CD4-positive, CD25-positive, alpha-beta regulatory T cell (primary cell): ENCODE data around the gene IRF3. TPM values are rescaled to one million over a fixed set of nuclear protein-coding genes. Genes with fewer than 3 reads are reported as not detected.

Source experiments
- ATAC-seq, 2 donors: fragments of 150-1000 bp; cut with Tn5 transposase; one replicate each; pipeline ENCODE4 v1.10.0; 2021; ENCODE audit warnings: low read depth in 2 of 2, moderate number of reproducible peaks in 2 of 2, moderate library complexity in 1 of 2
- DNase-seq, 3 donors: peaks; one replicate each; pipeline versions ENCODE4 v3.0.0 to v3.0.0-alpha.2; 2012 to 2022; ENCODE audit warnings: mixed read lengths in 1 of 3
- H3K27ac ChIP-seq: one replicate; pipeline ENCODE4 v1.7.0; 2013; ENCODE audit warnings: mild to moderate bottlenecking, low read length; ENCODE audit not compliant: insufficient read depth, poor library complexity, severe bottlenecking
- H3K27me3 ChIP-seq: one replicate; pipeline ENCODE4 v1.7.0; 2013; ENCODE audit warnings: low read length; ENCODE audit not compliant: control insufficient read depth, insufficient read depth
- H3K36me3 ChIP-seq: one replicate; pipeline ENCODE4 v1.7.0; 2013; ENCODE audit warnings: mild to moderate bottlenecking, low read length, moderate library complexity; ENCODE audit not compliant: control insufficient read depth, insufficient read depth
- H3K4me1 ChIP-seq: 2 replicates; pipeline ENCODE4 v1.7.0; 2013; ENCODE audit warnings: mild to moderate bottlenecking, low read length; ENCODE audit not compliant: insufficient read depth, control insufficient read depth, poor library complexity, severe bottlenecking
- H3K4me3 ChIP-seq: one replicate; pipeline ENCODE4 v1.7.0; 2013; ENCODE audit warnings: low read depth, mild to moderate bottlenecking, low read length, moderate library complexity
- H3K9me3 ChIP-seq, 2 experiments: 1 replicate in 1 of 2; 2 replicates in 1 of 2; pipeline ENCODE4 v1.7.0; 2013; ENCODE audit warnings: low read length in 2 of 2, mild to moderate bottlenecking in 1 of 2, moderate library complexity in 1 of 2; ENCODE audit not compliant: control insufficient read depth in 2 of 2
- H3K27ac Mint-ChIP-seq, 3 donors: one replicate each; pipeline ENCODE4 v1.8.0; 2020 to 2022; ENCODE audit warnings: mild to moderate bottlenecking in 3 of 3, mixed read lengths in 3 of 3, moderate library complexity in 2 of 3
- H3K27me3 Mint-ChIP-seq: one replicate; pipeline ENCODE4 v1.8.0; 2022; ENCODE audit warnings: mild to moderate bottlenecking, mixed read lengths
- H3K36me3 Mint-ChIP-seq: one replicate; pipeline ENCODE4 v1.8.0; 2020; ENCODE audit warnings: mixed read lengths
- H3K4me1 Mint-ChIP-seq, 4 donors: one replicate each; pipeline ENCODE4 v1.8.0; 2020 to 2022; ENCODE audit warnings: mixed read lengths in 4 of 4, mild to moderate bottlenecking in 1 of 4
- H3K4me3 Mint-ChIP-seq, 4 donors: one replicate each; pipeline ENCODE4 v1.8.0; 2020 to 2022; ENCODE audit warnings: mild to moderate bottlenecking in 4 of 4, mixed read lengths in 4 of 4, moderate library complexity in 3 of 4
- H3K9me3 Mint-ChIP-seq, 7 donors: one replicate each; pipeline ENCODE4 v1.8.0; 2020 to 2022; ENCODE audit warnings: mixed read lengths in 7 of 7, mild to moderate bottlenecking in 3 of 7, moderate library complexity in 2 of 7
- polyA plus RNA-seq, 4 donors: library from polyadenylated mRNA; unstranded; fragments of 300-500 nt; fragmentation: Illumina TruSeq; gene quantifications; one replicate each; pipeline ENCODE4 v1.2.3, GENCODE V29; 2021
- total RNA-seq: library from RNA; stranded (reverse); gene quantifications from one replicate; pipeline ENCODE4 v1.2.3, GENCODE V29; 2022

IRF3 gene
- total and polyA plus RNA-seq, 5 donors from 2014 or later = 76.4 to 235 (median 99.4) TPM

- Histone ChIP-seq H3K27me3 (no peaks in the 10 kb centered on the region), H3K4me1 (peaks cover 24% of the 10 kb centered on the region), H3K27ac (no peak overlapping the region), H3K4me3 (no peak overlapping the region), H3K36me3 (peaks cover 36% of the 10 kb centered on the region), H3K9me3 (no peaks in the 10 kb centered on the region)
- Mint-ChIP-seq H3K27me3 (peaks cover 3% of the 10 kb centered on the region), H3K36me3 (peaks cover 16% of the 10 kb centered on the region), H3K4me3 (no peak overlapping the region), H3K9me3 (no peaks in the 10 kb centered on the region), H3K27ac (peak overlapping the region in 1 of 3 donors; percentile 41), H3K4me1 (peaks cover 8 to 44% (median 26%) of the 10 kb centered on the region in 4 donors)
- ATAC-seq = no peak
- DNase-seq = no peak
Measured at GRCh38 chr19:49646586-49646985, 19.1 kb downstream of the IRF3 start.

DNA sequence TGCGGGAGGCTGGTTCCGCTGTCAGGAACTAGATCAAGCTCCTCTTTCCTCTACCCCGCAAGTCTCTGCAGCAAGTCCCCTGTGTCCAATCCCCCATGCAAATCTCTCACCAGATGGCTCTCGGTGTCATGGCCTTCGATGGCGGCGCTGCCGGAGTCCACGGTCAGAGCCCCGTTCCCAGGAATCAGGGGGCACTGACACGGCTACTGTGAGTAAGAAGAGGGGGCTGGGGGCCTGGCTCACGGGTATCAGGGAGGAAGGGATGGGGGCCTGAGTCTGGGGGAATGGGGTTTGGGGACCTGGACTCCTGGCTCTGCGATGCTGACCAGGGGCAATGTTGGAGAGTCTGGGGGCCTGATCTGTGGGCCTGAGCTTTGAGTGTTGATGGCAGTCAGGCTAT lies 19.7 kb downstream of the IRF3 start:
- ATAC-seq (no peak), DNase-seq (no peak)
- no peaks in the 10 kb centered on the region for H3K9me3 ChIP-seq
- H3K27ac ChIP-seq = no peak overlapping the region
- H3K27me3 ChIP-seq = no peaks in the 10 kb centered on the region
- H3K36me3 Mint-ChIP-seq = peaks cover 16% of the 10 kb centered on the region
- peaks cover 30% of the 10 kb centered on the region for H3K4me1 ChIP-seq
- H3K27me3 Mint-ChIP-seq = peaks cover 4% of the 10 kb centered on the region
- peaks cover 8 to 49% (median 29%) of the 10 kb centered on the region in 4 donors for H3K4me1 Mint-ChIP-seq
- peaks cover 34% of the 10 kb centered on the region for H3K36me3 ChIP-seq
- no peaks in the 10 kb centered on the region for H3K9me3 Mint-ChIP-seq
- no peak overlapping the region for H3K27ac Mint-ChIP-seq
- peak overlapping the region in 2 of 4 donors; percentile 3 to 43 for H3K4me3 Mint-ChIP-seq
- no peak overlapping the region for H3K4me3 ChIP-seq

DNA sequence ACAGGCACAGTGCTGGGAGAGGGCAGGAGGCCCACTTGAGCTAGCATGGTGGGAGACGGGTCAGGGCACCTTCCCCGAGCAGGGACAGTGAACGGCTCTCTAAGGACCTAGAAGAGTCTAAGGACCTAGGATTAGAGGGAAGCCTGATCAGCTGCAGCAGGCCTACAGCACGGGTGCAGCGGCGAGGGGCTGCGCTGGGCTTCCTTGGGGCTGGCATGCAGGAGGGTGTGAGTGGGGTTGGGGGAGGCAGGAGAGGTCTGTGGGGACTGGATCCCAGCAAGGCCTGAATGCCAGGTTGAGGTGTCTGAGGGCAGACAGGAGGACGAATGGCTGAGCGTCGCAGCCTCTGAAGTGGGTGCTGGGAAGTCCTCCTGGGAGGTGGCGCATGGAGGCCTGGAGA lies 20.1 kb downstream of the IRF3 start:
- no peak overlapping the region for H3K4me3 ChIP-seq
- Mint-ChIP-seq H3K4me3 (peak overlapping the region in 2 of 4 donors; percentile 3 to 43), H3K27me3 (peaks cover 4% of the 10 kb centered on the region), H3K4me1 (peaks cover 8 to 53% (median 31%) of the 10 kb centered on the region in 4 donors), H3K27ac (peak overlapping the region in 1 of 3 donors; percentile 51), H3K9me3 (no peaks in the 10 kb centered on the region), H3K36me3 (peaks cover 16% of the 10 kb centered on the region)
- ATAC-seq (no peak), DNase-seq (no peak)
- H3K9me3 ChIP-seq = no peaks in the 10 kb centered on the region
- no peak overlapping the region for H3K27ac ChIP-seq
- peaks cover 33% of the 10 kb centered on the region for H3K36me3 ChIP-seq
- H3K4me1 ChIP-seq = peaks cover 34% of the 10 kb centered on the region
- no peaks in the 10 kb centered on the region for H3K27me3 ChIP-seq

GRCh38 chr19:49643466-49643865 lies 22.2 kb downstream of the IRF3 start:
- DNase-seq = peak in 1 of 3 donors; percentile 55

GRCh38 chr19:49642492-49643035 lies 23.1 kb downstream of the IRF3 start:
- ATAC-seq (no peak), DNase-seq (no peak)
- H3K27me3 ChIP-seq = no peaks in the 10 kb centered on the region
- Mint-ChIP-seq H3K27ac (peak overlapping the region; percentile 97 to 98 (median 97)), H3K27me3 (peaks cover 4% of the 10 kb centered on the region), H3K4me1 (peaks cover 8 to 74% (median 37%) of the 10 kb centered on the region in 4 donors), H3K9me3 (no peaks in the 10 kb centered on the region), H3K4me3 (peak overlapping the region; percentile 83 to 95 (median 93)), H3K36me3 (peaks cover 9% of the 10 kb centered on the region)
- H3K4me3 ChIP-seq = peak overlapping the region; percentile 90
- peaks cover 15% of the 10 kb centered on the region for H3K36me3 ChIP-seq
- no peaks in the 10 kb centered on the region for H3K9me3 ChIP-seq
- peaks cover 54% of the 10 kb centered on the region for H3K4me1 ChIP-seq
- H3K27ac ChIP-seq = peak overlapping the region; percentile 93

More at GRCh38 chr19:49643466-49643865, 22.2 kb downstream of the IRF3 start:
- H3K36me3 Mint-ChIP-seq = peaks cover 9% of the 10 kb centered on the region
- no peaks in the 10 kb centered on the region for H3K9me3 Mint-ChIP-seq
- Histone ChIP-seq H3K4me3 (peak overlapping the region; percentile 90), H3K27ac (peak overlapping the region; percentile 93), H3K36me3 (peaks cover 20% of the 10 kb centered on the region), H3K27me3 (no peaks in the 10 kb centered on the region), H3K4me1 (peaks cover 45% of the 10 kb centered on the region), H3K9me3 (no peaks in the 10 kb centered on the region)
- no peak for ATAC-seq
- H3K4me3 Mint-ChIP-seq = peak overlapping the region; percentile 43 to 94 (median 88)
- peaks cover 8 to 67% (median 33%) of the 10 kb centered on the region in 4 donors for H3K4me1 Mint-ChIP-seq
- H3K27me3 Mint-ChIP-seq = peaks cover 4% of the 10 kb centered on the region
- peak overlapping the region; percentile 65 to 98 (median 97) for H3K27ac Mint-ChIP-seq

DNA sequence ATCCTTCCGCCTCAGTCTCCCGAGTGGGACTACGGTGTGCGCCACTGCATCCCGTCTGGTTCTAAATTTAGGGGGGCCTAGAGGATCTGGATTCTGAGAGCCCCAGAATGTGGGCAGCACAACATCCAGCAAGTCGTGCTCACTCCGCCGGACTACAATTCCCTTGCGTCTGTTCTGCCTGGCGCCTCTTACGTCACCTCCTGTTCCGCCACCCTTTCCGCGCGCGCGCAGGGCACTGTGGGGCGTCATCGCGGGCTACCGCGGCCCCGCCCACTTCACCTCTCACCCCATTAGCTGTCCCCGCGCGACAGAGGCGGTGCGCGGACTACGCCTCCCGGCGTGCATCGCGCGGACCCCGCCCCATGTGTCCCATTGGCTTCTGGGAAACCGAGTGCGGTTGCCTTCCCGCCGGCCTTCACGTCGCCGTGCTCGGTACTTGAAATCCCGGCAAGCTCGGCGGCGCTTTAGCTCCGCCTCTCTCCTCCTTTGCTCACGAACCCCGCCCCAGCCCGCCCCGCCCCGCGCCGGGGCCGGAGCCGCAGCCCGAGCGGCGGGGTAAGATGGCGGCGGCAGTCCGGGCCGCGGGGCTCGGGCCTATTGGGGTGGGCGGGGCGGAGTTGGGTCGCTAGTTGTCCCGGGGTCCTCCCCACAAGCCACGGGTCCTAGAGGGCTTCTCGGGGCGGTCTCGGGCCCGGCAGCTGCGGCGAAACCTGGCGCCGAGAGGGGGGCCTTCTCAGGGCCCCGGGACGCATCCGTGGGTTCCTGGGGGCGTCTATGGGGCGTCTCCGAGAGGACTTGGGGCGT lies 23.8 kb downstream of the IRF3 start, which contains the start of gene SCAF1:
SCAF1 (plus strand) TSS at position 522 of the 804 bp plus-strand sequence. CDS start 2,818 bp downstream, outside the sequence.
- no peaks in the 10 kb centered on the region for H3K27me3 ChIP-seq
- ATAC-seq = peak; percentile 72 to 73
- no peaks in the 10 kb centered on the region for H3K9me3 Mint-ChIP-seq
- peak within 1 kb of the TSS; percentile 93 for H3K27ac ChIP-seq
- H3K4me3 Mint-ChIP-seq = peak within 1 kb of the TSS; percentile 83 to 95 (median 93)
- peaks cover 9% of the 10 kb centered on the region for H3K36me3 ChIP-seq
- H3K27me3 Mint-ChIP-seq = peaks cover 4% of the 10 kb centered on the region
- peak within 1 kb of the TSS; percentile 90 for H3K4me3 ChIP-seq
- H3K4me1 ChIP-seq = peaks cover 55% of the 10 kb centered on the region
- peaks cover 4% of the 10 kb centered on the region for H3K36me3 Mint-ChIP-seq
- DNase-seq = peak; percentile 98 to 100 (median 100)
- peak within 1 kb of the TSS; percentile 97 to 98 (median 98) for H3K27ac Mint-ChIP-seq
- no peaks in the 10 kb centered on the region for H3K9me3 ChIP-seq
- peaks cover 8 to 72% (median 37%) of the 10 kb centered on the region in 4 donors for H3K4me1 Mint-ChIP-seq

GRCh38 chr19:49640113-49640898 lies 25.4 kb downstream of the IRF3 start, which contains the start of gene RRAS:
TSS of gene RRAS (minus strand) at chr19:49640143. CDS start at chr19:49640098, 45 bp downstream.
- Histone ChIP-seq H3K9me3 (no peaks in the 10 kb centered on the region), H3K4me3 (peak within 1 kb of the TSS; percentile 80), H3K36me3 (no peaks in the 10 kb centered on the region), H3K27me3 (no peaks in the 10 kb centered on the region), H3K27ac (peak within 1 kb of the TSS; percentile 93), H3K4me1 (peaks cover 55% of the 10 kb centered on the region)
- peak; percentile 68 to 72 for ATAC-seq
- peaks cover 8 to 70% (median 36%) of the 10 kb centered on the region in 4 donors for H3K4me1 Mint-ChIP-seq
- no peaks in the 10 kb centered on the region for H3K36me3 Mint-ChIP-seq
- peaks cover 4% of the 10 kb centered on the region for H3K27me3 Mint-ChIP-seq
- peak within 1 kb of the TSS; percentile 83 to 95 (median 93) for H3K4me3 Mint-ChIP-seq
- peak; percentile 100 for DNase-seq
- no peaks in the 10 kb centered on the region for H3K9me3 Mint-ChIP-seq
- peak within 1 kb of the TSS; percentile 97 to 98 (median 98) for H3K27ac Mint-ChIP-seq
